H1 (cell line): Measurements from ENCODE around the gene SLC25A40.

Source experiments
- CBX5 ChIP-seq: fragments of 300-800, 300-1000 bp; sonication (generic); IDR thresholded peaks from 2 replicates; pipeline ENCODE4 v1.7.1; 2016; ENCODE audit warnings: antibody characterized with exemption, low read length, low read depth
- CREB1 ChIP-seq: IDR thresholded peaks from 2 replicates; pipeline ENCODE4 v1.6.1; 2012; ENCODE audit warnings: inconsistent platforms
- FOSL1 ChIP-seq: IDR thresholded peaks from 2 replicates; pipeline ENCODE4 v1.6.1; 2011; ENCODE audit warnings: mild to moderate bottlenecking, low read depth, low read length, moderate library complexity; ENCODE audit not compliant: insufficient read depth
- JUN ChIP-seq: IDR thresholded peaks from 2 replicates; pipeline ENCODE4 v1.6.1; 2011; ENCODE audit warnings: low read depth, mild to moderate bottlenecking, improper control_type of control experiment, low read length
- POLR2A ChIP-seq, 2 experiments: IDR thresholded peaks; 1 replicate in 1 of 2; 2 replicates in 1 of 2; pipeline ENCODE4 v1.6.1; 2011; ENCODE audit warnings: low read depth in 2 of 2, low read length in 2 of 2, mild to moderate bottlenecking in 2 of 2; ENCODE audit errors: control extremely low read depth in 1 of 2
- TCF12 ChIP-seq: IDR thresholded peaks from 2 replicates; pipeline ENCODE4 v1.6.1; 2011; ENCODE audit warnings: low read depth, mild to moderate bottlenecking, low read length
- ZNF274 ChIP-seq: IDR thresholded peaks from 2 replicates; pipeline ENCODE4 v1.7.0; 2012; ENCODE audit warnings: low read length, borderline replicate concordance; ENCODE audit errors: extremely low read depth
- TF ChIP-seq, protein P1 (sequence below), 3 experiments: IDR thresholded peaks; 1 replicate in 2 of 3; 2 replicates in 1 of 3; pipeline versions ENCODE4 v1.5.1 to v1.6.1; 2011; ENCODE audit warnings: low read length in 3 of 3, mild to moderate bottlenecking in 3 of 3, inconsistent platforms in 2 of 3, low read depth in 1 of 3, moderate library complexity in 1 of 3; ENCODE audit not compliant: insufficient read depth in 1 of 3; ENCODE audit errors: control extremely low read depth in 1 of 3
- TF ChIP-seq, protein P2 (sequence below): fragments of 300-600 bp; sonication (generic); IDR thresholded peaks from 2 replicates; pipeline ENCODE4 v1.7.1; 2012; ENCODE audit warnings: low read length, moderate library complexity, mild to moderate bottlenecking, inconsistent platforms; ENCODE audit not compliant: insufficient replicate concordance

- TF ChIP-seq, protein P1, sequence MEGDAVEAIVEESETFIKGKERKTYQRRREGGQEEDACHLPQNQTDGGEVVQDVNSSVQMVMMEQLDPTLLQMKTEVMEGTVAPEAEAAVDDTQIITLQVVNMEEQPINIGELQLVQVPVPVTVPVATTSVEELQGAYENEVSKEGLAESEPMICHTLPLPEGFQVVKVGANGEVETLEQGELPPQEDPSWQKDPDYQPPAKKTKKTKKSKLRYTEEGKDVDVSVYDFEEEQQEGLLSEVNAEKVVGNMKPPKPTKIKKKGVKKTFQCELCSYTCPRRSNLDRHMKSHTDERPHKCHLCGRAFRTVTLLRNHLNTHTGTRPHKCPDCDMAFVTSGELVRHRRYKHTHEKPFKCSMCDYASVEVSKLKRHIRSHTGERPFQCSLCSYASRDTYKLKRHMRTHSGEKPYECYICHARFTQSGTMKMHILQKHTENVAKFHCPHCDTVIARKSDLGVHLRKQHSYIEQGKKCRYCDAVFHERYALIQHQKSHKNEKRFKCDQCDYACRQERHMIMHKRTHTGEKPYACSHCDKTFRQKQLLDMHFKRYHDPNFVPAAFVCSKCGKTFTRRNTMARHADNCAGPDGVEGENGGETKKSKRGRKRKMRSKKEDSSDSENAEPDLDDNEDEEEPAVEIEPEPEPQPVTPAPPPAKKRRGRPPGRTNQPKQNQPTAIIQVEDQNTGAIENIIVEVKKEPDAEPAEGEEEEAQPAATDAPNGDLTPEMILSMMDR (IDR thresholded peaks at IDR 0.05; ENCODE audit: control extremely low read depth in 1 of 3, insufficient read depth in 1 of 3, low read depth in 1 of 3, low read length in 3 of 3), result no peak
- TF ChIP-seq JUN, result no peak
- TF ChIP-seq CREB1, result no peak
- TF ChIP-seq ZNF274, result no peak
- no peak for TF ChIP-seq TCF12
- TF ChIP-seq FOSL1, result no peak
- TF ChIP-seq, protein P2, sequence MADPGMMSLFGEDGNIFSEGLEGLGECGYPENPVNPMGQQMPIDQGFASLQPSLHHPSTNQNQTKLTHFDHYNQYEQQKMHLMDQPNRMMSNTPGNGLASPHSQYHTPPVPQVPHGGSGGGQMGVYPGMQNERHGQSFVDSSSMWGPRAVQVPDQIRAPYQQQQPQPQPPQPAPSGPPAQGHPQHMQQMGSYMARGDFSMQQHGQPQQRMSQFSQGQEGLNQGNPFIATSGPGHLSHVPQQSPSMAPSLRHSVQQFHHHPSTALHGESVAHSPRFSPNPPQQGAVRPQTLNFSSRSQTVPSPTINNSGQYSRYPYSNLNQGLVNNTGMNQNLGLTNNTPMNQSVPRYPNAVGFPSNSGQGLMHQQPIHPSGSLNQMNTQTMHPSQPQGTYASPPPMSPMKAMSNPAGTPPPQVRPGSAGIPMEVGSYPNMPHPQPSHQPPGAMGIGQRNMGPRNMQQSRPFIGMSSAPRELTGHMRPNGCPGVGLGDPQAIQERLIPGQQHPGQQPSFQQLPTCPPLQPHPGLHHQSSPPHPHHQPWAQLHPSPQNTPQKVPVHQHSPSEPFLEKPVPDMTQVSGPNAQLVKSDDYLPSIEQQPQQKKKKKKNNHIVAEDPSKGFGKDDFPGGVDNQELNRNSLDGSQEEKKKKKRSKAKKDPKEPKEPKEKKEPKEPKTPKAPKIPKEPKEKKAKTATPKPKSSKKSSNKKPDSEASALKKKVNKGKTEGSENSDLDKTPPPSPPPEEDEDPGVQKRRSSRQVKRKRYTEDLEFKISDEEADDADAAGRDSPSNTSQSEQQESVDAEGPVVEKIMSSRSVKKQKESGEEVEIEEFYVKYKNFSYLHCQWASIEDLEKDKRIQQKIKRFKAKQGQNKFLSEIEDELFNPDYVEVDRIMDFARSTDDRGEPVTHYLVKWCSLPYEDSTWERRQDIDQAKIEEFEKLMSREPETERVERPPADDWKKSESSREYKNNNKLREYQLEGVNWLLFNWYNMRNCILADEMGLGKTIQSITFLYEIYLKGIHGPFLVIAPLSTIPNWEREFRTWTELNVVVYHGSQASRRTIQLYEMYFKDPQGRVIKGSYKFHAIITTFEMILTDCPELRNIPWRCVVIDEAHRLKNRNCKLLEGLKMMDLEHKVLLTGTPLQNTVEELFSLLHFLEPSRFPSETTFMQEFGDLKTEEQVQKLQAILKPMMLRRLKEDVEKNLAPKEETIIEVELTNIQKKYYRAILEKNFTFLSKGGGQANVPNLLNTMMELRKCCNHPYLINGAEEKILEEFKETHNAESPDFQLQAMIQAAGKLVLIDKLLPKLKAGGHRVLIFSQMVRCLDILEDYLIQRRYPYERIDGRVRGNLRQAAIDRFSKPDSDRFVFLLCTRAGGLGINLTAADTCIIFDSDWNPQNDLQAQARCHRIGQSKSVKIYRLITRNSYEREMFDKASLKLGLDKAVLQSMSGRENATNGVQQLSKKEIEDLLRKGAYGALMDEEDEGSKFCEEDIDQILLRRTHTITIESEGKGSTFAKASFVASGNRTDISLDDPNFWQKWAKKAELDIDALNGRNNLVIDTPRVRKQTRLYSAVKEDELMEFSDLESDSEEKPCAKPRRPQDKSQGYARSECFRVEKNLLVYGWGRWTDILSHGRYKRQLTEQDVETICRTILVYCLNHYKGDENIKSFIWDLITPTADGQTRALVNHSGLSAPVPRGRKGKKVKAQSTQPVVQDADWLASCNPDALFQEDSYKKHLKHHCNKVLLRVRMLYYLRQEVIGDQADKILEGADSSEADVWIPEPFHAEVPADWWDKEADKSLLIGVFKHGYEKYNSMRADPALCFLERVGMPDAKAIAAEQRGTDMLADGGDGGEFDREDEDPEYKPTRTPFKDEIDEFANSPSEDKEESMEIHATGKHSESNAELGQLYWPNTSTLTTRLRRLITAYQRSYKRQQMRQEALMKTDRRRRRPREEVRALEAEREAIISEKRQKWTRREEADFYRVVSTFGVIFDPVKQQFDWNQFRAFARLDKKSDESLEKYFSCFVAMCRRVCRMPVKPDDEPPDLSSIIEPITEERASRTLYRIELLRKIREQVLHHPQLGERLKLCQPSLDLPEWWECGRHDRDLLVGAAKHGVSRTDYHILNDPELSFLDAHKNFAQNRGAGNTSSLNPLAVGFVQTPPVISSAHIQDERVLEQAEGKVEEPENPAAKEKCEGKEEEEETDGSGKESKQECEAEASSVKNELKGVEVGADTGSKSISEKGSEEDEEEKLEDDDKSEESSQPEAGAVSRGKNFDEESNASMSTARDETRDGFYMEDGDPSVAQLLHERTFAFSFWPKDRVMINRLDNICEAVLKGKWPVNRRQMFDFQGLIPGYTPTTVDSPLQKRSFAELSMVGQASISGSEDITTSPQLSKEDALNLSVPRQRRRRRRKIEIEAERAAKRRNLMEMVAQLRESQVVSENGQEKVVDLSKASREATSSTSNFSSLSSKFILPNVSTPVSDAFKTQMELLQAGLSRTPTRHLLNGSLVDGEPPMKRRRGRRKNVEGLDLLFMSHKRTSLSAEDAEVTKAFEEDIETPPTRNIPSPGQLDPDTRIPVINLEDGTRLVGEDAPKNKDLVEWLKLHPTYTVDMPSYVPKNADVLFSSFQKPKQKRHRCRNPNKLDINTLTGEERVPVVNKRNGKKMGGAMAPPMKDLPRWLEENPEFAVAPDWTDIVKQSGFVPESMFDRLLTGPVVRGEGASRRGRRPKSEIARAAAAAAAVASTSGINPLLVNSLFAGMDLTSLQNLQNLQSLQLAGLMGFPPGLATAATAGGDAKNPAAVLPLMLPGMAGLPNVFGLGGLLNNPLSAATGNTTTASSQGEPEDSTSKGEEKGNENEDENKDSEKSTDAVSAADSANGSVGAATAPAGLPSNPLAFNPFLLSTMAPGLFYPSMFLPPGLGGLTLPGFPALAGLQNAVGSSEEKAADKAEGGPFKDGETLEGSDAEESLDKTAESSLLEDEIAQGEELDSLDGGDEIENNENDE, result no peak
- TF ChIP-seq CBX5, result no peak
- no peak for TF ChIP-seq POLR2A (IDR thresholded peaks at IDR 0.05; ENCODE audit: control extremely low read depth in 1 of 2, low read depth in 2 of 2, low read length in 2 of 2)
These were observed 5.7 kb downstream of the SLC25A40 start for GRCh38 chr7:87870471-87870870.
